Activated CD4-positive, CD25-positive, alpha-beta regulatory T cell treated with anti-CD3 and anti-CD28 coated beads, Interleukin-2, amount 50 U/mL, for 72 hours (primary cell): Measurements from ENCODE around the gene PNPT1.
"Not testable (repeated sequence)": the region's sequence is repeated elsewhere in the genome, so short reads cannot be mapped to it uniquely, and the experiment has no call there.

ENCODE experiments used
- DNase-seq: peaks from one replicate; pipeline ENCODE4 v3.0.0; 2021

PNPT1 gene

GRCh38 chr2:55693181-55694125 is at the start of gene PNPT1:
TSS of gene PNPT1 (minus strand) at chr2:55693844. CDS start at chr2:55693823, 21 bp downstream.
- peak; percentile 92 for DNase-seq

- DNase-seq: no peak
Measured at GRCh38 chr2:55742996-55743395, 49.4 kb upstream of the PNPT1 start.

DNA sequence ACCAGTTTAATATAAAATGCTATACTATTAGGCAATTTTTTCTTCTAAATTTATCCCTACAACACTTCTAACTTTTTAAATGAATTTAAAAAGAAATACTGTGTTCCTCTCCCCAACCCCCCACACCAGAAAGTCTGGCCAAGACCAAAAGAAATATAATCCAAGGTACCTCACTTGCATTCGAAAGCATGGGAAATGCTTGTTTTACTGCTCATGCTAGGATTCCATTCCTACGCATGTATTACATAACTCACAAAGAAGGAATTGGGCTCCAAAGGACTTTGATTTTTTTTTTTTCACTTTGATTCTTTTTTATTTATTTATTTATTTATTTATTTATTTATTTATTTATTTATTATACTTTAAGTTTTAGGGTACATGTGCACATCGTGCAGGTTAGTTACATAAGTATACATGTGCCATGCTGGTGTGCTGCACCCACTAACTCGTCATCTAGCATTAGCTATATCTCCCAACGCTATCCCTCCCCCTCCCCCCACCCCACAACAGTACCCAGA is 42.4 kb upstream of the PNPT1 start:
- not testable (repeated sequence) for DNase-seq

DNA sequence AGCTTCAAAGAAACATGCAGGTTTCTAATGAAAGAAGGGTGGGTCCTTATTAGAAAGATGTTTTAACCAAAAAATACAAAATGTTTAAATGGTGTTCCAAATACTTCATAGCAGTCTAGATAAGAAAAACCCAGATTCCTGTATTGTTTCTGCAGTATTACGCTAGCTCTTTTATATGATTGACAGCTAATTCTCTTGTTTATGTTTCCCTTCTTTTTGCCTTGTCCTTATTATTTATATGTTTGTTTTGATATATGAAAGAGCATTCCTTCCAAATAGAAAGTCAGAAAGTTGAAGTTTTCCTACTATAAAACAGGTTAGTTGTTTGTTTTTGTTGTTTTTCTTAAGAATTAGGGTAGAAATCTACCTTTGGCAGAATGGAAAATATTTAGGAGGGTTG is 41.1 kb upstream of the PNPT1 start:
- DNase-seq: no peak

GRCh38 chr2:55733335-55733734 is 39.7 kb upstream of the PNPT1 start:
- no peak for DNase-seq

DNA sequence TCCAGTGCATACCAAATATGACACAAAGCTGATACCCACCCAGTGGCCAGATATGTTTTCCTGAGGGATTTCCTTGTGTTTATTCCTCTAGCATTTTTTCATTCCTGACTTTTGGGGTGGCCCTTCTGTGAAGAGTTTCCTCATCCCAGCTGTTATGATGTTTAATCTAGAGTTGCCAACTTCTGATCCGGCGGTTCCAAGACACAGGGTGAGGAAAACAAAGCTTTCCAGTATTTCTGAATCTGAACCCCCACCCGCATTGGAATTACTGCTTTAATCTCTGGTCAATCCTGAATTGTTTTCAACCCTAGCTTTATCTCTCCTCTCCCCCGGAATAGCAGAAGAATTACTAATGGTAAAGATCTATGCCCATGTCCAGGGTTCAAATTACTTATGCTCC is 39.2 kb upstream of the PNPT1 start:
- no peak for DNase-seq

- no peak for DNase-seq
Measured at GRCh38 chr2:55729136-55729685, 35.6 kb upstream of the PNPT1 start.

GRCh38 chr2:55721596-55722215 is 28.1 kb upstream of the PNPT1 start:
- DNase-seq: no peak

DNA sequence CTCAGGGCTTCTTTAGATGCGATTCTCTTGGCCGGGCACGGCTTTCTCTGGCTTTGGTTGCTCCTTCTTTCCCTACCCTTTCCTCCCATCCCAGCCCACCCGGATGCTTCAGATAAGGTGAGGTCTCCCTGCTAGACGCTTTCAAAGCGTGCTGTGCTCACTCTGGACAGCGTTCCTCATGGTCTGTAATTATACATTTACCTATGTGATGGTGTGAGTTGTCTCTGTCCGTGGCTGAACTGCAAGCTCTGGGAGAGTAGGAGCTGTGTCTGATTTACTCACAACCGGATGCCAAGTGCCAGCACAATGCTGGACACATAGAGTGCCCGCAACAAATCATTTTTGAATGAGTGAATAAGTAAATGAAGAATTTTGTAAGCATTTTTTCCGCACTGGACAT is 26.8 kb upstream of the PNPT1 start:
- DNase-seq: no peak

- no peak for DNase-seq
Measured at GRCh38 chr2:55719852-55720251, 26.2 kb upstream of the PNPT1 start.

DNA sequence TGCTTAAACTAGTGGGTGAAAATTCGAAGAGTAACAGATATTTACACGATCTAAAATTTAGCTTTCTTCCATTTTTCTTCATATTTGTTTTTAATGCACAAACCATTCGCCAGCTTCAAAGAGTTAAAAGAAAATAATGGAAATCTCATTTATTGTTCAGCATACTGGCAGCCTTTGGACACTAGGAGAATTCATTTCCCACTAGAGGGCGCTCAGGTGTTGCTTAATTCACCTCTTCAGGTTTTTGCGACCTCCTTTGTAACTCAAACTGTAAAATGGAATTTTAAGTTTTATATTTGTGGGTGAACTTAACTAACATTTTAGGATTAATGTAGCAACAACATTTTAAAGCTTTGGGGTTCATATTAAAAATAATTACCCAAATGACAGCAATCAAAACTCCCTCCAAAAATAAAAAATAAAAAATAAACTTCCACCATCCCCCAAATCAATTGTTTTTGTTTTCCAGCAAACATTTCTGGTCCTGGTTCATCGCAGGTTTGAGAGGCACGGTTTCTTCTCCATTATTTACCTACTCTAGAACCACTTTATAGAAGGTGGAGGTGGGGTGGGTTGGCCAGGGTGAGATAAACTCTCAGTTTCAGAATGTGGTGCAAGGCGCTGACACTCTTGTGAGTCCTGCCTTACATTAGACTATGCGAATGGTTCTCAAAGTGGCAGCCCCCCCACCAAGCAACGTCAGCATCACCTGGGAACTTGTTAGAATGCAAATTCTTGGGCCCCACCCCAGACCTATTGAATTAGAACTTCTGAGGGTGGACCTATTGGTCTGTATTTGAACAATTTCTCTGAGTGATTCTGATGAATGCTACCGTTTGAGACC is 24.7 kb upstream of the PNPT1 start:
- no peak for DNase-seq

DNA sequence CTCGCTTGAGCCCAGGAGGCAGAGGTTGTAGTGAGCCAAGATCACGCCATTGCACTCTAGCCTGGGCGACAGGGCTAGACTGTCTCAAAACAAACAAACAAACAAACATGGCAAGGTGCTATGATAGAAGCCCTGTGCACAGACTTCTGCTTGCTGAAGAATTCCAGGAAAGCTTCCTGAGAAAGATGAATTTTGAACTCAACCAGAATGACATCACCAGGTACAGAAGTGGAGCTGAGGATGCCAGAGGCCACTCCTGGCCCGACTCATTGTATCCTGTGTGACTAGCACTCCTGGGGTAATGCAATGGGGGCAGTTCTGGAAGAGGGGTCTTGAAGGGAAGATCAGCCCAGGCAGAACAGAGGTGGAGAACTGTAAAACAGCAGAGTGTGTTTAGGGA is 22.0 kb upstream of the PNPT1 start:
- no peak for DNase-seq

DNA sequence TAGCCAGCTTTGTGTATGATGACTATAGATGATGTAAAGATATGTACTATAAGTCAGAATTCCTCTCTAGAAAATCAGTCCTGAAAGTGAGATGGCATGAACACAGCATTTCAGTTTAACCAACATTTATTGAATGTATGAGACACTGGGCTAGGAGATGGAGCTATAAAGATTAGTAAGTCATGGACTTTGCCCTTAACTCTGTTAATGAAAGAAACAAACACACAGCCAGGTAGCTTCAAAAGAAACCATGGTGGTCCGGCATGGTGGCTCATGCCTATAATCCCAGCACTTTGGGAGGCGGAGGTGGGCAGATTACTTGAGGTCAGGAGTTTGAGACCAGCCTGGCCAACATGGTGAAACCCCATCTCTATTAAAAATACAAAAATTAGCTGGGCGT is 21.5 kb upstream of the PNPT1 start:
- DNase-seq: not testable (repeated sequence)

- no peak for DNase-seq
Measured at GRCh38 chr2:55712477-55713060, 18.9 kb upstream of the PNPT1 start.

DNA sequence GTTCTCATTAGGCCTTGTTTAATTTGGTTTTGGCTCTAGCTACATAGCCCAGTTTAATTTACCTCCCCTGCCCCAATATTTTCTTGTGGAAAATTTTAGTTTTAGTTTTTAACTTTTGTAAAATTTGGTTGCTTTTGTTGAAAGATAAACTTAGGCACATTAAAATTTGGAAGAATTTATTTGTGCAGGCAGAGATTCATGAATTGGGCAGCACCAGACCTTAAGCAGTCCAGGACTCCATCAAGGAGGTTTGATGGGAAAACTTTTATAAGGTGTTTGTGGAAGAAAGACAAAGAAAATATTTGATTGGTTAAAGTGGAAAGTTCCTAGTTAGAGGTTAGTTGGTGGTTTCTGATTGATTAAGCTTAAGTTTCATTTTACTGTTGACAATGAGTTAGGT is 16.4 kb upstream of the PNPT1 start:
- no peak for DNase-seq

DNA sequence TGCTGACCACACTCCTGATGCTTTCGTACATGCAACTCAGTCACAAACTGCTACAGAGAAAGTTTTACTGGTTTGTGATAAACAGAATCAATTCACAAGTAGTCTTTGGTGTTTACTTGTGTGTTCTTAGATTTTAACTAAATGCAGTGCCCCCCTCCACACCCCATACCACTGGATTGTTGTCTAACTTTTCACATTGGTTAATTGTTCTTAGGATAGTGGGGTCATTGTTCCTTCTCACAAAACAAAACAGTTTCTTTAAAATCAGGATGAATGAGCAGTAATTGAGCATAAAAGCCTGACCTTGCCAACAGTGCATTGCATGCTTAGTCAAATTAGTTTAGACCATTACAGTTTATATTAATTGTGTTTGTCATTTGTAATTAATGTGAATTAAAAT is 14.1 kb upstream of the PNPT1 start:
- DNase-seq: no peak

- not testable (repeated sequence) for DNase-seq
Measured at GRCh38 chr2:55706258-55706657, 12.6 kb upstream of the PNPT1 start.

GRCh38 chr2:55705027-55705653 is 11.5 kb upstream of the PNPT1 start:
- DNase-seq: no peak

GRCh38 chr2:55703350-55703749 is 9.7 kb upstream of the PNPT1 start:
- no peak for DNase-seq

- DNase-seq: not testable (repeated sequence)
Measured at GRCh38 chr2:55692740-55693139, 904 bp downstream of the PNPT1 start.

- no peak for DNase-seq
Measured at GRCh38 chr2:55672630-55673029, 21.0 kb downstream of the PNPT1 start.

DNA sequence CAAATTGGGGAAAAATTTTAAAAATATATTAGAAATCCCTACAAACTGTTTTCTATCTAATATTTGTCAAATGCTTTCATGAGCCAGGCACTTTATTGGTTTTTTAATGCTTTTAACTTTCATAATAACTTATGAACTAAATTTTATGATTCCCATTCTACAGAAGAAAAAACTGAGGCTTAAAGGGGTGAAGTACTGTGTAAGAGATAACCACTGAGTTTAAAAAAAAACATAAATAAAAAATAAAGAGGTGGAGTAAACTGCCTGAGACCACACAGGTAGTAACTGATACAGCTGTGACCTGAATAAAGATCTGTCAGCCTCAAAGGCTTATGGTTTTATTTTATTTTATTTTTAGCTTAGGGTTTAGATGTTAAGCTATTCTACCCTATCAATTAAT is 24.7 kb downstream of the PNPT1 start:
- no peak for DNase-seq
